ENCODE data around the gene VPS29.
"Not testable (repeated sequence)": the region's sequence is repeated elsewhere in the genome, so short reads cannot be mapped to it uniquely, and the experiment has no call there.

The VPS29 gene
- 36.0 to 68.6 (median 48.0) reads per million in 4 donors for total RNA-seq

DNA sequence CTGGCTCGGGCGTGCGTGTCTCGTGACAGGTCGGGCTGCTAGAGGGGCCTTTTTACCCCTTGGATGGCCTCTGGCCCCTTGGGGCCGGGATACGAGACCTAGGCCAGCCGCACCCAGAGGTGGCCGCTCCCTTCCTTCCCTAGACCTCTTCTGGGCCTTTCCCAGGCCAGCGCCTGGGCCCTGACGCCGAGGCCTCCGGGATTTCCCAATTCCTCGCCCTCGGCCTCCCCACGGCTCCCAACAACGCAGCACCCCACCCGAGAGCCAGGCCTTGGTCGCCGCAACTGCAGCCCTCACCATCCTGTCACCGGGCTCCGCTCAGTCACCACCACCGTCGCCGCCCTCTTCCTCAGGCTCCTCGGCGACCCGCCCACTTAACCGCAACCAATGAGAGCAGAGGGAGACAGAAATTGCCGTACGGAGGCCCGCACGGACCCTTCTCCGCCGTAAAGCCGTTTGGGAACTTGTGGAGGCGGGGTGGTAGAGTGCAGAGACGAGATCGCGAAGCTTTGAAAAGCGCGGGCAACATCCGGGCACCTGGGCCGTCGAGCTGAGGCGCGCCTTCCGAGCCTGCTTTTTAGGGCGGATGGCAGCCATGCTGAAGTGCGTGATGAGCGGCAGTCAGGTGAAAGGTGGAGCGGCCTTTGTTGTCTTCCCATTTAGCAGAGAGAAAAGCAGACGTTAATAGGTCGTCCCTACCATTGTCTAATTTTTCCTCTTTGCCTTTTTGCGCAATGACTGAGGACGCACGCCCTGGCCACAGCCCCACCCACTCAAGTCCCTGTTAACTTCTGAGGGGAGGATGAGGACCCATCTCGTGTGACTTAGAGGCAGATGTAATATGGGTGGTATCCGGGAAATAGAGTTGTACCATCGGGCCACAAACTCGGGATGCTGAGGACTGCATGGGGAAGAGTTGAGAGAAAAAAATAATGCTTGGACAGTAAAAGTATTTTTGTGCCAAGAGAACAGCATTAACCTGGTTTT is at the start of gene VPS29, which contains the start of gene RAD9B:
Gene VPS29, minus strand, starts transcription at position 360 of the 987 bp plus-strand sequence. Its CDS starts 60 bp downstream, at position 300.
Gene RAD9B, plus strand, starts transcription at position 580 of the 987 bp plus-strand sequence. Its CDS starts 7 bp downstream, at position 587.
- DNase-seq = peak; percentile 97 to 99 (median 99)

- no peak for DNase-seq
Measured at GRCh38 chr12:110550981-110551380, 49.1 kb upstream of the VPS29 start.

DNA sequence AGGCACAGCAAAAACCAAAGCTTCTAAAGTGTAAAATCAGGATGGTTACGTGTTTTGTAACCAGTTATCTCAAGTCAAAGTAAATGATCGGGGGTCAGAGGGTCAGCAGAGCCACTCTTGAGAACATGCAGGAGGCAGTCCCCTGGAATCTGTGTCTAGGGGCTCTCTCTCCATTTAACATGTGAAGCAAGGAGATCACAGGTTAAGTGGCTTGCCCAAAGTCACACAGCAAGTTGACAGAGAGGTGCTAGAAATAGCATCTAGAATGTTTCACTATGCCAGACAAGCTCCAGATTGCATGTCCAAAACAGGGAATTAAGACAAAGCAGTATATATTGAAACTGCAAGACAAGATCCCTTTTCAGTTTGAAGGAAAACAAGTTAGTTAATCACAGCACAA is 47.8 kb upstream of the VPS29 start:
- DNase-seq = no peak

DNA sequence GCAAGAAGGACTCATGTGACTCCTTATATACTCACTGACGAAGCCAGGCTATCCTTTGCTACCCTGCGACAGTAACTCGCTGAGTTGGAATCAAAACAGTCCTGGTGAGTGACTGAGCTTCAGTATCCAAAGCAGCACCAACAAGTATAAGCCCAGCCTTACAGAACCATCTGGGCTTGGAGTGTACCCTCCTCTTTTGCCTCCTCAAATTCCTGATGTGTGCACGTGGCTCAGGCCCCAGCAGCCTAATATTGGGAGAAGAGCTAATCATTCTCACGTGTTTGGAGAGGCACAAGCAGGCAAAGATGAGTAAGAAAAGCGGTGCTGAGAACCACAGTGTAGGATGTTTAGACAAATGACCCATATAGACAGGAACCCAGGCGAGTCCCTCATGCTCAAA is 46.8 kb upstream of the VPS29 start:
- DNase-seq = no peak

GRCh38 chr12:110547090-110547489 is 45.2 kb upstream of the VPS29 start:
- DNase-seq = no peak

DNA sequence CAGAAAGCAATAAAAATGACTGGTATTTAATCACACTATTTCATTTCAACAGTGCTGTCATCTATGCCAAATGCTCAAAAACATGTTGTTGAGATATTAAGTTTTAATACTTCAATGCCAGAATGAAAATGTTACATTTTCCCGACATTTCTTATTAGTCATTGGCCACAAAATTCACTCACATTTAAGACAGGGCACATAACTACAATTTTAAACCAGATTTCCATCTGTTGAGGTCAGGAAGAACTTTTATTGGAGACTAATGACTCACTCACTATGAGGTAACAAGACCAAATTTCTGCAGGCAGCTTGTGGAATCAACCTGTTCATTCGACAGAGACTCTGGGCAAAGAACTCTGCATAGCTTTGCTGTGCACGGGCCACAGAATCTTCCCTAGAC is 44.4 kb upstream of the VPS29 start:
- DNase-seq = no peak

GRCh38 chr12:110545812-110546211 is 43.9 kb upstream of the VPS29 start:
- DNase-seq = no peak

DNA sequence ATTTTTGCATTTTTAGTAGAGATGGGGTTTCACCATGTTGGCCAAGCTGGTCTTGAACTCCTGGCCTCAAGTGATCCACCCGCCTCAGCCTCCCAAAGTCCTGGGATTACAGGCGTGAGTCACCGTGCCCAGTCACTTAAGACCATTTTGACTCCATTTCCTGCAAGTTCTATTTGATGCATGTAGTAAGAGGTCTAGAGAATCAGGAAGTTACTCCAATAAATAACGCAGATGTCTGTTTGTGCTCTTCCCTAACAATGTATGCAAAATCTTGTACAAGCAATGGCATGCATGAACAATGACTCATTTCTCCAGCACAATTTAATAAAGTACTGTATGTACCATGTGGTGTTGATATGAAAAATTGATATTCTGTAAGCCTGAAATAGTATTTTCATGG is 43.3 kb upstream of the VPS29 start:
- DNase-seq = not testable (repeated sequence)

- DNase-seq = no peak
Measured at GRCh38 chr12:110543965-110544364, 42.1 kb upstream of the VPS29 start.

- no peak for DNase-seq
Measured at GRCh38 chr12:110543252-110543959, 41.5 kb upstream of the VPS29 start.

- no peak for DNase-seq
Measured at GRCh38 chr12:110540048-110540447, 38.1 kb upstream of the VPS29 start.

GRCh38 chr12:110538869-110539622 is 37.1 kb upstream of the VPS29 start:
- no peak for DNase-seq

GRCh38 chr12:110537605-110538409 is 35.9 kb upstream of the VPS29 start:
- DNase-seq = no peak

GRCh38 chr12:110536834-110537604 is 35.1 kb upstream of the VPS29 start:
- no peak for DNase-seq

- DNase-seq = no peak
Measured at GRCh38 chr12:110534811-110535210, 32.9 kb upstream of the VPS29 start.

GRCh38 chr12:110533607-110534006 is 31.7 kb upstream of the VPS29 start:
- no peak for DNase-seq

- DNase-seq = no peak
Measured at GRCh38 chr12:110532644-110533043, 30.7 kb upstream of the VPS29 start.

DNA sequence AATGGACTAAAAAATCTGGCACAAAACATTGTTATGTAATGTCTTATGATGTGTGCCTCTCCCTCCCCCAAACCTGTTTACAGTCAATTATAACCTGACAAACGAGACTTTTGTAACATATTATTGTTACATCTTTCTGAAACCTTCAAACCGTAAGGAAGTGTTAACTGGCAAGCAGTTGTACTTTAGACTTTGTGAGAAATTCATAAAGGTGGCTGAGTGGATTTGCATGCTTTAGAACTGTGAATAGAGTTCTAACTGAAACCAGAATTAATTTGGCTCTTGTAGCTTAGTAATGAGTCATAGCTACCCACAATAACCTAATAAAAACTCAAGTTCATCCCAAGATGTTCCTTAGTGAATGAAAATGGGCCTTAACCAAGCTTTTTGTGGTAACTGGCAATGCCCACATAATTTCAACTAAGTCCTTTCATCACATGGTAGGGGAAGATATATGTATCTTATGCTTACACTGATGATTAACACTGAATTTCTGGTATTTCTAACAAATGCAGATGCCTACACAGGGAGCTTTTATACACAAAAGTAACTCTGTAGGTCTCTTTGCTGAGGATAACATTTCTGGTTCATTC is 29.9 kb upstream of the VPS29 start:
- DNase-seq = peak in 1 of 5 donors; percentile 8

- DNase-seq = no peak
Measured at GRCh38 chr12:110530511-110530910, 28.6 kb upstream of the VPS29 start.

DNA sequence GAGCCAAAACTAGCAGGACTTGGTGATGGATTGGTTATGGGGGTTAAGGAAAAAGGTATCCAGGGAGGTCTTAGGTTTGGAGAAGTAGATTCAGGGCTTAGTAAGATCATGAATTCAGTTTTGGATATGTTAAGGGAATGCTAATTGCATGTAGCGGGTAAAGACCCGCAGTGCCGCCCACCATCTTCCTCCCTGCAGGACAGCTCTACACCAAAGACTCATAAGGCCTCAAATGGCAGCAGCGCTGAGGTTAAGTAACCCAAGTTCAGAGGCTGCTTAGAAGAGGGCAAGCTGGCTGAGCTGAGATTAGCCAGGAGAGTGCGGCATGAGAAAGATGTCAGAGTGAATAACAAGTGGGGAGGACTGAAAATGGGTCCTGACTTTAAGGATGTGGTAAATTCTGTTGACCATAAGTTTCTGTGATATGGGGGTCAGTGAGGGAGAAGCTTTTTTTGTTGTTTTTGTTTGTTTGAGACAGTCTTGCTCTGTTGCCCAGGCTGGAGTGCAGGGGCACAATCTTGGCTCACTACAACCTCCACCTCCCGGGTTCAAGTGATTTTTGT is 26.4 kb upstream of the VPS29 start:
- no peak for DNase-seq
